ENCODE measurements around the gene TMIGD1.

GRCh38 chr17:30290077-30290476, 43.8 kb downstream of the TMIGD1 start:
- TF ChIP-seq, protein P1, sequence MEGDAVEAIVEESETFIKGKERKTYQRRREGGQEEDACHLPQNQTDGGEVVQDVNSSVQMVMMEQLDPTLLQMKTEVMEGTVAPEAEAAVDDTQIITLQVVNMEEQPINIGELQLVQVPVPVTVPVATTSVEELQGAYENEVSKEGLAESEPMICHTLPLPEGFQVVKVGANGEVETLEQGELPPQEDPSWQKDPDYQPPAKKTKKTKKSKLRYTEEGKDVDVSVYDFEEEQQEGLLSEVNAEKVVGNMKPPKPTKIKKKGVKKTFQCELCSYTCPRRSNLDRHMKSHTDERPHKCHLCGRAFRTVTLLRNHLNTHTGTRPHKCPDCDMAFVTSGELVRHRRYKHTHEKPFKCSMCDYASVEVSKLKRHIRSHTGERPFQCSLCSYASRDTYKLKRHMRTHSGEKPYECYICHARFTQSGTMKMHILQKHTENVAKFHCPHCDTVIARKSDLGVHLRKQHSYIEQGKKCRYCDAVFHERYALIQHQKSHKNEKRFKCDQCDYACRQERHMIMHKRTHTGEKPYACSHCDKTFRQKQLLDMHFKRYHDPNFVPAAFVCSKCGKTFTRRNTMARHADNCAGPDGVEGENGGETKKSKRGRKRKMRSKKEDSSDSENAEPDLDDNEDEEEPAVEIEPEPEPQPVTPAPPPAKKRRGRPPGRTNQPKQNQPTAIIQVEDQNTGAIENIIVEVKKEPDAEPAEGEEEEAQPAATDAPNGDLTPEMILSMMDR (IDR thresholded peaks at IDR 0.05; ENCODE audit: poor library complexity), result no peak
- no peak for TF ChIP-seq EZH2phosphoT487 (IDR thresholded peaks at IDR 0.05; ENCODE audit: low read depth, severe bottlenecking, unreplicated experiment)

All from hepatocyte (in vitro differentiated cells).